Fibroblast of mammary gland (primary cell): ENCODE measurements around the gene SMOC2.
"Not testable (repeated sequence)": the region's sequence is repeated elsewhere in the genome, so short reads cannot be mapped to it uniquely, and the experiment has no call there.

Experiments
- DNase-seq: peaks from one replicate; pipeline ENCODE4 v3.0.0-alpha.2; 2010; ENCODE audit warnings: low read depth
- H3K4me3 ChIP-seq: 2 replicates; pipeline ENCODE4 v1.5.1; 2011; ENCODE audit warnings: low read depth, mild to moderate bottlenecking, low read length, moderate library complexity; ENCODE audit not compliant: control insufficient read depth
- TF ChIP-seq, protein P1 (sequence below): conservative IDR thresholded peaks from 2 replicates; pipeline ENCODE4 v1.5.1; 2011; ENCODE audit warnings: low read depth, low read length, inconsistent platforms; ENCODE audit not compliant: control insufficient read depth, insufficient read depth

The SMOC2 gene

DNA sequence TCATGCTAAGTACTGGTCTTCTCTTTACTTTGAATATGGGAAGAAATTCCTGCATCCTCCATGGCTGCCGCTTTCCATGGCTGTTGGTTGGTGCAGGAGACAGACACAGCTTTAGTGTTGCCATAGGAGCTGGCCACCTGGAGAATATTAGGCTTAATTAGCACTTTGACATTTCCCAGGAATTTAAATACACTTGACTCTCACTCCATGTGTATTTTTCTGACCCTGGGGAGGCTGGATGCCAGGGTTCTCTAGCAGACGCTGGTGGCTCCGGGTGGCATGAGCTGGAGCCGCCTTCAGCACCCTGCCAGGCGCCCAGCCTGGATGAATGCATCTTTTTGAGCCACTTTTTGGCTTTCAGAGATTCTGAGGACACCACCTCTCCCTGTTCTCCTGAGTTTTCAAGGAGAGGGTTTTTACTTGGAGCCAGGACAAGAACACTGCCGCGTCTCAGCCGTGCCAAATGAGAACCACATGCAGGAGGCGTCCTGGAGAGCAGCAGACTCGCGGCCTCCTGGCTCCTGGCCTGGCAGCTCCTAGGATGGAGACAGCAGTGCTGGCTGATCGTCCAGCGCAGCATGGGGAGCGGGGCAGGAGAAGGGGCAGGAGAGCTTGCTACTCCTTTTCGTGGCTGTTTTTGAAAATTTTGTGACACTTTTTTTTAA lies 258.8 kb downstream of the SMOC2 start:
- no peak overlapping the region for H3K4me3 ChIP-seq
- TF ChIP-seq, protein P1, sequence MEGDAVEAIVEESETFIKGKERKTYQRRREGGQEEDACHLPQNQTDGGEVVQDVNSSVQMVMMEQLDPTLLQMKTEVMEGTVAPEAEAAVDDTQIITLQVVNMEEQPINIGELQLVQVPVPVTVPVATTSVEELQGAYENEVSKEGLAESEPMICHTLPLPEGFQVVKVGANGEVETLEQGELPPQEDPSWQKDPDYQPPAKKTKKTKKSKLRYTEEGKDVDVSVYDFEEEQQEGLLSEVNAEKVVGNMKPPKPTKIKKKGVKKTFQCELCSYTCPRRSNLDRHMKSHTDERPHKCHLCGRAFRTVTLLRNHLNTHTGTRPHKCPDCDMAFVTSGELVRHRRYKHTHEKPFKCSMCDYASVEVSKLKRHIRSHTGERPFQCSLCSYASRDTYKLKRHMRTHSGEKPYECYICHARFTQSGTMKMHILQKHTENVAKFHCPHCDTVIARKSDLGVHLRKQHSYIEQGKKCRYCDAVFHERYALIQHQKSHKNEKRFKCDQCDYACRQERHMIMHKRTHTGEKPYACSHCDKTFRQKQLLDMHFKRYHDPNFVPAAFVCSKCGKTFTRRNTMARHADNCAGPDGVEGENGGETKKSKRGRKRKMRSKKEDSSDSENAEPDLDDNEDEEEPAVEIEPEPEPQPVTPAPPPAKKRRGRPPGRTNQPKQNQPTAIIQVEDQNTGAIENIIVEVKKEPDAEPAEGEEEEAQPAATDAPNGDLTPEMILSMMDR: no peak
- no peak for DNase-seq

DNA sequence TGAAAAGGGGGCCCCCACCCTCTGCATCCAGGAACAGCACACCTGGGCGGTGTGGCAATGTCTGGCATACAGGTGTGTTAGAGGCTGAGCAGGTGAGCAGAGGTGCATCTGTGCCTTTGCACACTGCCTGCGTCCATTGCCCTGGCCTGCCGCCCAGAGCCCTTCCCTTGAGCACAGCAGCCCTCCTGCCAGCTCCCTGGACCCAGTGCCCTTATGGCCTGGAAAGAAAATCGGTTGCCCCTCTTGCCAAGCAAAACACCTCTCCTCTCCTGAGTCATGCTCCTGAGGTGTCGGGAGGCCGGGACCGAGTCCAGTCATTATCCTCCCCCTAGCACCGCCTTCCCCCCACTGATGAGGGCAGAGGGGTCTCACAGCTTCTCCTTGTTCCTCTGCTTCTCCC lies 259.9 kb downstream of the SMOC2 start:
- no peak overlapping the region for H3K4me3 ChIP-seq
- TF ChIP-seq, protein P1: no peak
- DNase-seq: no peak

DNA sequence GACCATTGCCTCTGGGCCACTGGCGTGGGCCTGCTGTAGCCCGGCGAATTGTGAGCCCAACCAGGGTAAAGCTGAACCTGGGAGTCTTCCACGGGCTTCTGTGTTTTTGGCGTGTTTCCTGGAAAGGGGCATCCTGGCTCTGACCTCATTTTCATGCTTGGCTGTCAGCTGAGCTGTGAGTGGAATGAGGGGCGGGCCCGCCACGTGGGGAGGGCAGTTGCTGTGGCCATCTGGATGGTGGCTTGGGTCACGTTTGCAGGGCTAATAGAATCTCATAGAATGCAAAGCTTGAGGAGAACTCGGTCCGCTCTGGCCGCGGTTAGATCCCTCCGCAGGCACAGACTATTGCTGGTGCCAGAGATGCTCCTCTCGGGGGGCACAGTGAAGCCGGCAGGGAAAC lies 263.0 kb downstream of the SMOC2 start:
- H3K4me3 ChIP-seq: no peak overlapping the region
- TF ChIP-seq, protein P1: no peak
- no peak for DNase-seq

DNA sequence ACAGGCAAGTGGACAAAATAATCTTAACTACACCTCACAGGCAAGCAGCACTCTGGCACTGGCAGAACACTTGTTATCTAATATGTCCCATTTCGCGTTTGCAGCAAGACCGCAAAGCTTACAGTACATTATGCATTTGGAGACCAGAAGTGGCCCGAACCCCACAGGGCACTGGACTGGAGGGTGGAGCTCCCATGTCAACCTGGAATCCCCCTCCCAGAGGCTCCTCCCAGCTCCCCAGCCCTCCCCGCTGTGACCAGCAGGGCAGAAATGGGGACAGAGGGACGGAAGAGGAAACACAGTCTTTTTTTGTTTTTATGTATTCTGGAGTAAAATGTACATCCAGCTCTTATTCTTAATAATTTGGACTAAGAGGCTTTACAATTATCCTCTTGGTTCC lies 263.7 kb downstream of the SMOC2 start:
- no peak overlapping the region for H3K4me3 ChIP-seq
- TF ChIP-seq, protein P1: no peak
- DNase-seq: no peak

DNA sequence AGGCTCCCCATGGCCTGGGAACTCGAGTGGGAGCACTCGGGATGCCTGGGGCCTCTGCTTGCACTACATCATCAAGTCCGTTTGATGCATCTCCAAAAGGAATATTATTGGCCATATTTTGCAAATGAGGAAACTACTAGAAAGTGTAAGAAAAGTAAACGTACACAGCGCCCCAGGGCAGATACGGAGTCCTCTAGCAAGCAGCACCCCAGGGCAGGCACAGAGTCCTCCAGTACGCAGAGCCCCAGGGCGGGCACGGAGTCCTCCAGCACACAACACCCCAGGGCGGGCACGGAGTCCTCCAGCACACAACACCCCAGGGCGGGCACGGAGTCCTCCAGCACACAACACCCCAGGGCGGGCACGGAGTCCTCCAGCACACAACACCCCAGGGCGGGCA lies 264.3 kb downstream of the SMOC2 start:
- DNase-seq, H3K4me3 ChIP-seq: not testable (repeated sequence)

DNA sequence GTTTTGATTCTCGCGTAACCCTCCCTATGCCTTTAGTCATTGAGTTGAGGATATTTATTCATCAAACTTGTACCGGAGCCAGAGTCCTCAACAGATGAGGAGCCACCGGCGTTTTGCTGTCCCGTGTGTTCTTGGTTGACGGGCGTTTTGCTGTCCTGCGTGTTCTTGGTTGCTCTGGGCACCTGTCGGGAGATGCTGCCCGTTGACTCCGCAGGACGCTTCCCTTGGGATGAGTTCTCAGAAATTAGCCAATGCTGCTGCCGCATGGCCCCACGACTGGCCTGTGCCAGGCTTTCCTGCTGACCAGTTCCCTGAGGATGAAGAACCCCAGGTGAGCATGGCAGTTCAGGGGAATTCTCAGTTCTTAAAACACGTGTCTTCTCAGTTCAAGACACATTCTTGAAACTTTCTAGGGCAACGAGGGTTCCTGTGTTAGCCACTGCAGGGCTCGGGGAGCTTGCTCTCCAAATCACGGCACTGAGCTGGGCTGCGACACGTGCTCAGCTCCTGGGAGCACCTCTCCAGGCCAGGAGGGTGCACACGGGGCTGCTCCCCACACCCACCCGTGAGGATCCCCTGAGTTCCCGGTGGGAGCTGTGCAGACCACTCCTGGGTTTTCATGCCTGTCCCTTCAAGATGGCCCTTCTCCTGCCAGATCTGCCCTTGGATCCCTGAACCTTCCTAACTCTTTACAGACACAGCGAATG lies 265.6 kb downstream of the SMOC2 start:
- TF ChIP-seq, protein P1: no peak

DNA sequence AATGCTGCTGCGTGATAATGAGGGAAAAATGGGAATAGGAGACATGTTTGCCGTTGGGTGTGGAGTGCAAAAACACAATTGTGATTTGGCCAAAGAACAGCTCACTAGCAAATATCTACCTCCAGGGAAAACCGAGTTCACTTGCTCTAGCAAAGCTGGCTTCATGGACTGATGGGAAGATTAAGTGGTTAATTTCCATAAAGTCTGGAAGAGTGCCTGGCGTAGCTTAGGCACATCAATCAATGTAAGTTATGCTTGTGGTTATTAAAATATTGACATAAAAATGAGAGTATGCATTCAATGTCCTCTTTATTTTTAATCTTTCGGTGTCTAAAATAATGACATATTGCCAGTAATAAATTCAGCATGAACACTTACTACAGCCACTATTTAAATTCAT lies 267.5 kb downstream of the SMOC2 start:
- TF ChIP-seq, protein P1: no peak

More for the DNA sequence above, 265.6 kb downstream of the SMOC2 start:
- H3K4me3 ChIP-seq: no peak overlapping the region
- DNase-seq: no peak

More for the DNA sequence above, 267.5 kb downstream of the SMOC2 start:
- no peak overlapping the region for H3K4me3 ChIP-seq
- no peak for DNase-seq
